ENCODE data around the gene LANCL2.
"Not testable (repeated sequence)": the region's sequence is repeated elsewhere in the genome, so short reads cannot be mapped to it uniquely, and the experiment has no call there.

Gene LANCL2

DNA sequence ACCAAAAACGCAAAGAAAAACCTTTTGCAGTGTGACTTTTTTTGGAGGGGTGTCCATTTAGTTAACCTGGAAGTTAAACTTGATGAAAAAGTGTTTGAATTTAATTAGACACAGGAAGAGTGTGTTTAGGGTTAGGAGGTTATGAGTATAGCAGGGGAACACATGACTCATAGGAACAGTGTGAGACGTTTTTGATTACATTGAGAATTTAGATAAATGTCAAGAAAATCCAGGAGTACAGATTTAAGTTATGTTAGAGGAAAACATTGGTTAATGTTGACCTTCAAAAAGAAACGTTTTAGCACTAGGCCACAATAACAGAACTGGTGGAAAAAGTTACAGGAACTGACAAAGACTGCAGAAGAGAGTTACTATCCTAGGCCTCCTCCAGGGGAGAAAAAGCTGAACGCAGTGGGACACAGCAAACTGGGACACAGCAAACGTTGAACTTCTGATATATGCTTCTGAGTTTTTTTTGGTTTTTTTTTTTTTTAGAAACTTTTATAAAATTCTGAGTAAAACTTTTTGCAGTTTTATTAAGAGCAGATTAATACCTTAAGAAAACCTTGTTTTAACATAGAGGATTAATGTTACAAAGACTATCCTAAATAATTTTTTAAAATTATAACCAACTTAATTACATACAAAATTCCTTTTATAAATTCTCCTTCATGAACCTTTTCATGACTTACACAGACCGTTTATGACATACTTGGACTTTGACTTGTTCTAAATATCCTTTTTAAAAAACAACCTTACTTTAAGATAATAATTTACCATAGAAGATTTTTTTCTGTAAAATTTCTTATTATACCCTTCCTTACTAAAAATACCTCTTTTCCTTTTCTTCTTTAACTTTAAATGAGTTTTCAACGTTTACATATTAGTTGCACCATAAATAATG, 22.2 kb downstream of the LANCL2 start:
- TF ChIP-seq ZFX (IDR thresholded peaks at IDR 0.05; ENCODE audit: borderline replicate concordance): no peak
- TF ChIP-seq, protein P1, sequence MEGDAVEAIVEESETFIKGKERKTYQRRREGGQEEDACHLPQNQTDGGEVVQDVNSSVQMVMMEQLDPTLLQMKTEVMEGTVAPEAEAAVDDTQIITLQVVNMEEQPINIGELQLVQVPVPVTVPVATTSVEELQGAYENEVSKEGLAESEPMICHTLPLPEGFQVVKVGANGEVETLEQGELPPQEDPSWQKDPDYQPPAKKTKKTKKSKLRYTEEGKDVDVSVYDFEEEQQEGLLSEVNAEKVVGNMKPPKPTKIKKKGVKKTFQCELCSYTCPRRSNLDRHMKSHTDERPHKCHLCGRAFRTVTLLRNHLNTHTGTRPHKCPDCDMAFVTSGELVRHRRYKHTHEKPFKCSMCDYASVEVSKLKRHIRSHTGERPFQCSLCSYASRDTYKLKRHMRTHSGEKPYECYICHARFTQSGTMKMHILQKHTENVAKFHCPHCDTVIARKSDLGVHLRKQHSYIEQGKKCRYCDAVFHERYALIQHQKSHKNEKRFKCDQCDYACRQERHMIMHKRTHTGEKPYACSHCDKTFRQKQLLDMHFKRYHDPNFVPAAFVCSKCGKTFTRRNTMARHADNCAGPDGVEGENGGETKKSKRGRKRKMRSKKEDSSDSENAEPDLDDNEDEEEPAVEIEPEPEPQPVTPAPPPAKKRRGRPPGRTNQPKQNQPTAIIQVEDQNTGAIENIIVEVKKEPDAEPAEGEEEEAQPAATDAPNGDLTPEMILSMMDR (IDR thresholded peaks at IDR 0.05): no peak
- H3K27ac ChIP-seq: no peak overlapping the region

DNA sequence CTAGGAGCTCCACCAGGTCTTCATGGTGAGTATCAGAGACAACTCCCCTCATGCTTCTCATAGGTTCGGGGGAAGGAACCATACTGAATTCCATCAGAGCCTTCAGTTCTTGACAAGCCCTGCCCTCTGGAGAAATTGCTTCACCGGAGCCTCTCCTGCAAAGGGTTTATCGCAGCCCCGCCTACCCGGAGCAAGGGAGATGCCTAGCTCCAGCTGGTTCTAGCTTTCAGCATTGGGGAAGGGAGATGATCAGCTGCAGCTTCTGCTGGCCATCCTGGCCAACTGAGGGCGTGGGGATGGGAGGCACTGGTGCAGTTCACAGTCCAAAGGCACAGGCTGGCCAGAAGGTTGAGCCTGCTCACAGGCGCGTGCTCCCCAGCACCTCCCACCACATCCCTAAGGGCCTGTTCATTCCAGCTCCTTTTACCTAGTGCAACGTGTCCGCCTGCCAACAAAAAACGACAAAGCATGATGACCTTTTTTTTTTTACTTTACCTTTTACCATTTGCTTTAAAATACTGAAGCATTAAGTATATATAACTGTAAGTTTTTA, 31.2 kb downstream of the LANCL2 start:
- TF ChIP-seq, protein P1 (IDR thresholded peaks at IDR 0.05): no peak
- TF ChIP-seq ZFX (IDR thresholded peaks at IDR 0.05; ENCODE audit: borderline replicate concordance): no peak
- no peak overlapping the region for H3K27ac ChIP-seq

DNA sequence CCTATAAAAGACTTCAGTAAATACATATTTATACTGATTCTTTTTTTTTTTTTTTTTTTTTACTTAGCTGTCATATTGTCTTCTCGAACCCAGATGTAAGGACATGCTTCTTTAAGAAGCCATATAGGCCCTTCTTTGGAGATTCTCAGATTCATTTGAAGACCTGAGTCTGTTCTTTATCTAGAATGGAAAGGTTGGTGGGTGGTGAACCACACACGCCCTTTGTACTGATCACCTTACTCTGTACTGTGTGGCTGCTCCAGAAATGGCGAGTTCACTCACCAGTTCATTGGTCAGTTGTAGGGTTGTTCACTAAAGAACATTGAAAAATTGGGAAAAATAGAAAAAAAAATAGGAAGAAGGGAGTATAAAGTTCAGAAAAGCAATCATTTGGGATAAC, 32.5 kb downstream of the LANCL2 start:
- no peak for TF ChIP-seq ZFX (IDR thresholded peaks at IDR 0.05; ENCODE audit: borderline replicate concordance)
- TF ChIP-seq, protein P1 (IDR thresholded peaks at IDR 0.05): no peak
- H3K27ac ChIP-seq: no peak overlapping the region

DNA sequence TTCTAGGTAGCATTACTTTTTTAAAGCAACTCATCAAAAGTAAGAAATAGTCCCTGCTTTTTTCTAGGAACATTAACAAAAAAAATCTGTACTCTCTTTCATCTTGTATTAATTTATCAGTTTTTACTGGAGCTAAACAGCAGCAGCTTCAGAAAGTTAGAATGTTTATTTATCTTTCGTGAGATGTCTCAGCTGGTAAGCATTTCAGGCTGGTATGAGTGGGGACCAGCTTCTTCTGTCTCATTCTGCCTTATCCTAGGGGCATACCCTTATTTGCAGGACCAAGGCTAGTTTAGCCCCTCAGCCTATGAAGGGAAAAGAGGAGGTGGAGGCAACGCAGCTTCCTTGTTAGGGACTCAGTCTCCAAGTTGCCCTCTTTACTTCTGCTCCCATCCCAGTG, 35.1 kb downstream of the LANCL2 start:
- TF ChIP-seq ZFX (IDR thresholded peaks at IDR 0.05; ENCODE audit: borderline replicate concordance): no peak
- TF ChIP-seq, protein P1 (IDR thresholded peaks at IDR 0.05): no peak
- no peak overlapping the region for H3K27ac ChIP-seq

DNA sequence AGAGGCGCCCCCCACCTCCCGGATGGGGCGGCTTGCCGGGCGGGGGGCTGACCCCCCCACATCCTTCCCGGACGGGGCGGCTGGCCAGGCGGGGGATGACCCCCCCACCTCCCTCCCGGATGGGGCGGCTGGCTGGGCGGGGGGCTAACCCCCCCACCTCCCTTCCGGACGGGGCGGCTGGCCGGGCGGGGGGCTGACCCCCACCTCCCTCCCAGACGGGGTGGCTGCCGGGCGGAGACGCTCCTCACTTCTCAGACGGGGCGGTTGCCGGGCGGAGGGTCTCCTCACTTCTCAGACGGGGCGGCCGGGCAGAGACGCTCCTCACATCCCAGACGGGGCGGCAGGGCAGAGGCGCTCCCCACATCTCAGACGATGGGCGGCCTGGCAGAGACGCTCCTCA, 37.4 kb downstream of the LANCL2 start:
- H3K27ac ChIP-seq: not testable (repeated sequence)

DNA sequence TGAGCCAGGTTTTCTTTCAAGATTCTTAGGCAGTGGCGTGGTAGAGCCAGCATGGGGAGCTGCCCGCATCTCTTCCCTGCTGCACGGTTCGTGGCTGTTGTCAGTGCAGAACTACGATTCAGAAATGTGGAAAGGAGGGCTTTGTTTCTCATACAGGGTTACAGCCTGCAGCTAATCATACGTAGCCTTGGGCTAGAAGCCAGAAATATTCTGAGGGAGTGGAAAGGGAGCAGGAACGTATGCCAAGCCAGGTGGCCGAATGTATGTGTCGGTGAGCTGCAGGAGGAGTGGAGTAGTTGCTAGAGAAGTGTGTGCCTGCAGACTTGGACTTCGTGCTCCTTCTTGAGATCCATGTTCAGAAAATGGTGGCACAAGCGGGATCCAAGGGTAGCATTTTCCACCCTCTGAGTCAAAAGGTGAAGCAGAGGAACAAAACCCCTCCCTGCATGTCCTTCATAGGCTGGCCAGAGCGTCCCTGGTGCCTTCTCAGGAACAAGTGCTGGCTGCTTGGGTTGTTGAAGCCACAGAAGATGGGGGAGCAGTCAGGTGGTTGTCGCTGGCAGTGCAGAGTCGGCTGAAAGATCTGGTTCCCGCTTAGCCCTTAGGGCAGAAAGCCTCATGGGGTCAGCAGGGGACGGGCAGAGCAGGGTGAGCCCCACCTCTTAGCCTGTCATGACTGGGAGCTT, 40.9 kb downstream of the LANCL2 start:
- H3K27ac ChIP-seq: no peak overlapping the region
- TF ChIP-seq, protein P1 (IDR thresholded peaks at IDR 0.05): no peak
- TF ChIP-seq ZFX (IDR thresholded peaks at IDR 0.05; ENCODE audit: borderline replicate concordance): no peak

DNA sequence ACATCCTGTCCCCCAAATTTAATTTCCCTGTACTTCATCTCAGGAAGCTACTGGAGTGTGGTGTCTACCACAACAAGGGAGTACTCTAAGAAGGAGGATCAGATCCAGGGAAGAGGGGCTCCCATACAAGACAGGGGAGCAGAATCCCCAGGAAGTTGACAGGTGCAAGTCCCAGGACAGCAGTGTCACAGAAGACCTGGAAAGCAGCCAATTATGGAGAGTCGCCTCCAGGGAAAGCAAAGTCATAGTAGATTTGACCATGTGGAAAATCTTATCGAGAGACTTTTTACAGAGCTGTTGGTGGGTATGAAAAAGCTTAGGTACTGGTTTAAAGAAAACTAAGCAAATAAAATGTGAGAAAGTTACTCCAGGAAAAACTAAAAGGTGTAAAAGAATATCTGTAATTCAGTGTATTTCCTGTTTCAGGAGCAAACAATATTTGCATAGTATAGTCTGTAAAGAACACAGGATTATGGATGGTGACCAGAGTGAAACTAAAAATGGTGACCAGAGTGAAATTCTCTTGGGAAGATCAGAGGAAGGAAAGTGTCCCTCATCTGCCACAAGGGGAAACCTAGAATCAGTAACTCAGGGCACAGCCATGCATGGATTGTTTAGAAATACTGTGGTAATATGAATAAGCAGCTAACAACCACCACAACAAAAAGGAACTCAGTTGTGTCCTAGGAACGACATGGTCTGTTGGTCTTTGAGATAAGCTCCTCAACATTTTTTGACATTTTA, 44.5 kb downstream of the LANCL2 start:
- H3K27ac ChIP-seq: no peak overlapping the region
- TF ChIP-seq ZFX (IDR thresholded peaks at IDR 0.05; ENCODE audit: borderline replicate concordance): no peak
- TF ChIP-seq, protein P1 (IDR thresholded peaks at IDR 0.05): no peak

Data from 22Rv1 (cell line).